Measurements from ENCODE around the gene STH.
"Not testable (repeated sequence)": the region's sequence is repeated elsewhere in the genome, so short reads cannot be mapped to it uniquely, and the experiment has no call there.

STH gene

DNA sequence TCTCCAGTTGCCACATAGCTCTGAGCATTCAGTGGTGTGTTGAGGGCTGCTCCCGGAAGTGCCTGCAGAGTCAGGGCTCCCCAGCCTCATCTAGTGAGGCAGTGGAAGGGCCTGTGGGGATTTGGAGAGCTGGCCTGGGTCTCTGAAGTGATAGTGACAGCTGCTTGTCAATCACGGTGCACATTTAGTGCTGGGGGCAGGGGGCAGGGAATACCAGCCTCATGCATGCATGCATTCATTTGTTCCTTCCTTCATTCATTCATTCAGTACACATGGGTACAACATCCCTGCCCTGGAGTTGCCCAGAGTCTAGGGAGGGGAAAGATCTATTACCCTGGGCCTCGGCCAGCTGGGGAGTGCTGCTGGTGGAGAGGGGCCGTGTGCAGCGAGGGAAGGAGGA lies 11.3 kb upstream of the STH start:
- no peak for DNase-seq

DNA sequence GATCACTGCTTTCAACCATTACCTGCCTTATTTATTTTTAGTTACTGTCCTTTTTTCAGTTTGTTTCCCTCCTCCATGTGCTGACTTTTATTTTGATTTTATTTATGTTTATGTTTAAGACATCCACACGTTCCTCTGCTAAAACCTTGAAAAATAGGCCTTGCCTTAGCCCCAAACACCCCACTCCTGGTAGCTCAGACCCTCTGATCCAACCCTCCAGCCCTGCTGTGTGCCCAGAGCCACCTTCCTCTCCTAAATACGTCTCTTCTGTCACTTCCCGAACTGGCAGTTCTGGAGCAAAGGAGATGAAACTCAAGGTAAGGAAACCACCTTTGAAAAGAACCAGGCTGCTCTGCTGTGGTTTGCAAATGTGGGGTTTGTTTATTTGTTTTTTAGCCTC lies 9.3 kb upstream of the STH start:
- no peak for DNase-seq

- DNase-seq = no peak
These were observed 8.2 kb upstream of the STH start for GRCh38 chr17:45990886-45991285.

DNA sequence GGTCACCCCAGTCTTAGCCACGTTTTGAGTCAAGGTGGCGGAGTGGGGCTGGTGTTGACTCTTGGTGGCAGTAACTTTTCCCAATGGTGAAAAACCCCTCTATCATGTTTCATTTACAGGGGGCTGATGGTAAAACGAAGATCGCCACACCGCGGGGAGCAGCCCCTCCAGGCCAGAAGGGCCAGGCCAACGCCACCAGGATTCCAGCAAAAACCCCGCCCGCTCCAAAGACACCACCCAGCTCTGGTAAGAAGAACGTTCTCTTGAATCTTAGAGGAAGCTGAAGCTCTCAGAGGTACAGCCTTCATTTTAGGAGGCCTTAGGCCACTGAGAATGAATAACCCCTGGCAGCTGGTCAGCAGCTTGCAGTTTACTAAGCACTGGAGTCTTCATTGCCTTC lies 7.7 kb upstream of the STH start:
- DNase-seq = no peak

- no peak for DNase-seq
These were observed 6.9 kb upstream of the STH start for GRCh38 chr17:45992175-45992574.

DNA sequence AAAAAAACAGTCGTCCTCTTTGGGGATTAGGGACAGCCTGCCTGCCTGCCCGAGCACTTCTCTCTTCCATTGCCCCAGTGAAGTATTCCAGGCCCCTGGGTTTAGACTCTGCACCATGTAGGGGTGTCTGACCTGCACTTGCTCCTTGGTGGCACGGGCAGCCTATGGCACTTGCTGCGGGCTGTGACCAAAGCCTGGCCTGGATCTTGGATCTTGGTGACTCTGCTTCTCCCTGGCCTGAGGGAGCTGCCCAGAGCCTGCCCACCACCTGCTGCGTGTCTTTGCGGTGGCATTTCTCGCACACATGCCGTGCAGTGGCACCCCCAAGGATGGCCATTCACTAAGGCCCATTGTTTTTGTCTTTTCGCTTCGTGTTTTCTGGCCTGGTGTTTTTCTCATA lies 6.1 kb upstream of the STH start:
- no peak for DNase-seq

DNA sequence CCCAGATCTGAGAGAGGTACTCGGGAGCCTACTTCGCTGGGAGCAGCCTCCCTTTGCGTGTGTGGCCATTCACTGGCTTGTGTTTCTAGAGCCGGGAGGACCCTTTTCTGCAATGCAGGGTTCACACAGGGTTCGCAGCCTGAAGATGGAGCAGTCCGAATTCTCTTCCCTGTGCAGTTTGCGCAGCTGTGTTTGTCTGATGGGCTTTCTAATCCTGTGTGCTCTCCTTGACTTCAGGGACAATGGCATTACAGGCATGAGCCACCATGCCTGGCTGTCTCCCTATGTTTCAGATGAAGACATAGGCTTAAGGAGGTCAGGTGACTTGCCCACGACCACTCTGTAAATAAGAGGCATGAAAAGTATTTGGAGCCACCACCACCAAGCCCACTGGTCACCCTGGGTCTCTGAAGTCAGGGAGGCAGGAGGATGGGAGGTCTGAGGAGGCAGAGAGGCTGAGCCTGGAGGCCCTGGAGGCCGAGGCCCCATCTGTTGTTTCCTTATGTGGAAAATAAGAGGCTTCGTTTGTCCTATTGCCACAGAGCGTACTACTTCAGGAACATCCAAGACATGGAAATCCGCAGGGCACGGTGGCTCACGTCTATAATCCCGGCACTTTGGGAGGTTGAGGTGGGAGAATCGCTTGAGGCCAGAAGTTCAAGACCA lies 5.0 kb upstream of the STH start:
- DNase-seq = no peak

GRCh38 chr17:45994987-45995386 lies 4.1 kb upstream of the STH start:
- no peak for DNase-seq

GRCh38 chr17:45995627-45996270 lies 3.3 kb upstream of the STH start:
- no peak for DNase-seq

DNA sequence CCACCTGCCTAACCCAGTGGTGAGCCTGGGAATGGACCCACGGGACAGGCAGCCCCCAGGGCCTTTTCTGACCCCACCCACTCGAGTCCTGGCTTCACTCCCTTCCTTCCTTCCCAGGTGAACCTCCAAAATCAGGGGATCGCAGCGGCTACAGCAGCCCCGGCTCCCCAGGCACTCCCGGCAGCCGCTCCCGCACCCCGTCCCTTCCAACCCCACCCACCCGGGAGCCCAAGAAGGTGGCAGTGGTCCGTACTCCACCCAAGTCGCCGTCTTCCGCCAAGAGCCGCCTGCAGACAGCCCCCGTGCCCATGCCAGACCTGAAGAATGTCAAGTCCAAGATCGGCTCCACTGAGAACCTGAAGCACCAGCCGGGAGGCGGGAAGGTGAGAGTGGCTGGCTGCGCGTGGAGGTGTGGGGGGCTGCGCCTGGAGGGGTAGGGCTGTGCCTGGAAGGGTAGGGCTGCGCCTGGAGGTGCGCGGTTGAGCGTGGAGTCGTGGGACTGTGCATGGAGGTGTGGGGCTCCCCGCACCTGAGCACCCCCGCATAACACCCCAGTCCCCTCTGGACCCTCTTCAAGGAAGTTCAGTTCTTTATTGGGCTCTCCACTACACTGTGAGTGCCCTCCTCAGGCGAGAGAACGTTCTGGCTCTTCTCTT lies 2.6 kb upstream of the STH start:
- no peak for DNase-seq

GRCh38 chr17:45997166-45997565 lies 1.9 kb upstream of the STH start:
- DNase-seq = no peak

DNA sequence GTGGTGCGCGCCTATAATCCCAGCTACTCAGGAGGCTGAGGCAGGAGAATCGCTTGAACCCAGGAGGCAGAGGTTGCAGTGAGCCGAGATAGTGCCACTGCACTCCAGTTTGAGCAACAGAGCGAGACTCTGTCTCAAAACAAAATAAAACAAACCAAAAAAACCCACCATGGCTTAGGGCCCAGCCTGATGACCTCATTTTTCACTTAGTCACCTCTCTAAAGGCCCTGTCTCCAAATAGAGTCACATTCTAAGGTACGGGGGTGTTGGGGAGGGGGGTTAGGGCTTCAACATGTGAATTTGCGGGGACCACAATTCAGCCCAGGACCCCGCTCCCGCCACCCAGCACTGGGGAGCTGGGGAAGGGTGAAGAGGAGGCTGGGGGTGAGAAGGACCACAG lies 1.4 kb upstream of the STH start:
- no peak for DNase-seq

- no peak for DNase-seq
These were observed 845 bp downstream of the STH start for GRCh38 chr17:45999900-46000290.

GRCh38 chr17:46000292-46000691 lies 1.2 kb downstream of the STH start:
- no peak for DNase-seq

- no peak for DNase-seq
These were observed 1.7 kb downstream of the STH start for GRCh38 chr17:46000757-46001156.

- DNase-seq = no peak
These were observed 2.6 kb downstream of the STH start for GRCh38 chr17:46001390-46002310.

DNA sequence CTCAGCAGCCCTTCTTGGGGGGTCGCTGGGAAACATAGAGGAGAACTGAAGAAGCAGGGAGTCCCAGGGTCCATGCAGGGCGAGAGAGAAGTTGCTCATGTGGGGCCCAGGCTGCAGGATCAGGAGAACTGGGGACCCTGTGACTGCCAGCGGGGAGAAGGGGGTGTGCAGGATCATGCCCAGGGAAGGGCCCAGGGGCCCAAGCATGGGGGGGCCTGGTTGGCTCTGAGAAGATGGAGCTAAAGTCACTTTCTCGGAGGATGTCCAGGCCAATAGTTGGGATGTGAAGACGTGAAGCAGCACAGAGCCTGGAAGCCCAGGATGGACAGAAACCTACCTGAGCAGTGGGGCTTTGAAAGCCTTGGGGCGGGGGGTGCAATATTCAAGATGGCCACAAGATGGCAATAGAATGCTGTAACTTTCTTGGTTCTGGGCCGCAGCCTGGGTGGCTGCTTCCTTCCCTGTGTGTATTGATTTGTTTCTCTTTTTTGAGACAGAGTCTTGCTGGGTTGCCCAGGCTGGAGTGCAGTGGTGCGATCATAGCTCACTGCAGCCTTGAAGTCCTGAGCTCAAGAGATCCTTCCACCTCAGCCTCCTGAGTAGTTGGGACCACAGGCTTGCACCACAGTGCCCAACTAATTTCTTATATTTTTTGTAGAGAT lies 3.4 kb downstream of the STH start:
- DNase-seq = no peak

- DNase-seq = no peak
These were observed 3.9 kb downstream of the STH start for GRCh38 chr17:46002973-46003316.

DNA sequence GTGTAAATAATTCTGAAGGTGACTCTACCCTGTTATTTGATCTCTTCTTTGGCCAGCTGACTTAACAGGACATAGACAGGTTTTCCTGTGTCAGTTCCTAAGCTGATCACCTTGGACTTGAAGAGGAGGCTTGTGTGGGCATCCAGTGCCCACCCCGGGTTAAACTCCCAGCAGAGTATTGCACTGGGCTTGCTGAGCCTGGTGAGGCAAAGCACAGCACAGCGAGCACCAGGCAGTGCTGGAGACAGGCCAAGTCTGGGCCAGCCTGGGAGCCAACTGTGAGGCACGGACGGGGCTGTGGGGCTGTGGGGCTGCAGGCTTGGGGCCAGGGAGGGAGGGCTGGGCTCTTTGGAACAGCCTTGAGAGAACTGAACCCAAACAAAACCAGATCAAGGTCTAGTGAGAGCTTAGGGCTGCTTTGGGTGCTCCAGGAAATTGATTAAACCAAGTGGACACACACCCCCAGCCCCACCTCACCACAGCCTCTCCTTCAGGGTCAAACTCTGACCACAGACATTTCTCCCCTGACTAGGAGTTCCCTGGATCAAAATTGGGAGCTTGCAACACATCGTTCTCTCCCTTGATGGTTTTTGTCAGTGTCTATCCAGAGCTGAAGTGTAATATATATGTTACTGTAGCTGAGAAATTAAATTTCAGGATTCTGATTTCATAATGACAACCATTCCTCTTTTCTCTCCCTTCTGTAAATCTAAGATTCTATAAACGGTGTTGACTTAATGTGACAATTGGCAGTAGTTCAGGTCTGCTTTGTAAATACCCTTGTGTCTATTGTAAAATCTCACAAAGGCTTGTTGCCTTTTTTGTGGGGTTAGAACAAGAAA lies 5.1 kb downstream of the STH start:
- DNase-seq = no peak

GRCh38 chr17:46006082-46006481 lies 7.0 kb downstream of the STH start:
- not testable (repeated sequence) for DNase-seq

- DNase-seq = no peak
These were observed 8.5 kb downstream of the STH start for GRCh38 chr17:46007461-46007965.

DNA sequence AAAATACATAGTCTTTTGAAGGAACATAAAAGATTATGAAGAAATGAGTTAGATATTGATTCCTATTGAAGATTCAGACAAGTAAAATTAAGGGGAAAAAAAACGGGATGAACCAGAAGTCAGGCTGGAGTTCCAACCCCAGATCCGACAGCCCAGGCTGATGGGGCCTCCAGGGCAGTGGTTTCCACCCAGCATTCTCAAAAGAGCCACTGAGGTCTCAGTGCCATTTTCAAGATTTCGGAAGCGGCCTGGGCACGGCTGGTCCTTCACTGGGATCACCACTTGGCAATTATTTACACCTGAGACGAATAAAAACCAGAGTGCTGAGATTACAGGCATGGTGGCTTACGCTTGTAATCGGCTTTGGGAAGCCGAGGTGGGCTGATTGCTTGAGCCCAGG lies 9.5 kb downstream of the STH start:
- no peak for DNase-seq
